Psoas muscle (tissue), 8 donors: ENCODE data around the gene C5orf15. TPM values are rescaled to one million over a fixed set of nuclear protein-coding genes. Genes with fewer than 3 reads are reported as not detected.
"Not testable (repeated sequence)": the region's sequence is repeated elsewhere in the genome, so short reads cannot be mapped to it uniquely, and the experiment has no call there.

ENCODE experiments used
- ATAC-seq, 4 donors: fragments of 200-7000 bp; cut with Tn5 transposase; one replicate each; pipeline ENCODE4 v1.9.1; 2020; ENCODE audit warnings: moderate library complexity in 3 of 4, mild to moderate bottlenecking in 2 of 4
- DNase-seq, 2 donors: peaks; one replicate each; pipeline ENCODE4 v3.0.0-alpha.2; 2020
- H3K27ac ChIP-seq: fragments of 200-600 bp; one replicate; pipeline ENCODE4 v1.8.0; 2022
- H3K27me3 ChIP-seq, 3 donors: fragments of 200-600 bp in 1 of 3; one replicate each; pipeline versions ENCODE4 v1.6.1 to v1.8.0; 2013 to 2022; ENCODE audit warnings: low read length in 2 of 3, mild to moderate bottlenecking in 2 of 3, moderate library complexity in 1 of 3; ENCODE audit not compliant: insufficient read depth in 3 of 3
- H3K36me3 ChIP-seq, 2 donors: fragments of 200-600 bp in 1 of 2; one replicate each; pipeline versions ENCODE4 v1.6.1 to v1.8.0; 2013 to 2022; ENCODE audit warnings: low read depth in 1 of 2, mild to moderate bottlenecking in 1 of 2, moderate library complexity in 1 of 2; ENCODE audit not compliant: insufficient read depth in 1 of 2
- H3K4me1 ChIP-seq: fragments of 200-600 bp; one replicate; pipeline ENCODE4 v1.8.0; 2022
- H3K4me3 ChIP-seq: fragments of 200-600 bp; one replicate; pipeline ENCODE4 v1.8.0; 2022; ENCODE audit warnings: mild to moderate bottlenecking
- H3K9me3 ChIP-seq: fragments of 200-600 bp; one replicate; pipeline ENCODE4 v1.8.0; 2022
- CTCF ChIP-seq: fragments of 200-600 bp; IDR thresholded peaks from one replicate; pipeline ENCODE4 v1.8.0; 2022; ENCODE audit warnings: antibody characterized with exemption
- WGBS, 3 donors: extraction: QIAGEN DNeasy Blood & Tissue Kit; methylation state at CpG; one replicate each; pipeline versions ENCODE4 v1.1.6 to v1.1.7; 2013; 5-methylcytosine and 5-hydroxymethylcytosine counted together
- intact Hi-C, 2 donors: fragments of 100-400 bp; cut with DNase I; formaldehyde crosslinking; loops; one replicate each; pipeline versions ENCODE4 v1.11.0 to v1.14.2; 2022
- polyA plus RNA-seq, 3 donors: library from polyadenylated mRNA; stranded (reverse); fragments of 200-250 nt; gene quantifications; one replicate each; pipeline ENCODE4 v1.2.3, GENCODE V29; 2013
- total RNA-seq, 4 donors: library from RNA; stranded (reverse); fragmentation: NEBNext Ultra II Directional in 2 of 4; extraction: Animal tissue kit (Norgen Biotek cat#: 25700) in 2 of 4; gene quantifications; one replicate each; pipeline versions ENCODE4 v1.2.1 to v1.2.4, GENCODE V29; 2021 to 2023
- donor health status: healthy with polysubstance abuse.
- donor health status: DM: no; HTN: no; CAD: no; lungs with moderate emphysema.
- donor health status: Bipolar disorder and iron deficiency.
- donor health status: healthy.
- donor health status: DM: yes; HTN: yes; CAD: no.
- donor health status: DM: no; HTN: no; CAD: no.
- donor health status: DM: no; HTN: no; CAD: no.
- donor health status: DM: yes; HTN: yes; CAD: no.

The C5orf15 gene
- total and polyA plus RNA-seq, 7 donors: 12.7 to 29.8 (median 13.9) TPM

- DNase-seq (no peak), ATAC-seq (no peak)
- Histone ChIP-seq H3K27me3 (no peaks in the 10 kb centered on the region), H3K4me1 (peaks cover 68% of the 10 kb centered on the region), H3K36me3 (peaks cover 3 to 63% of the 10 kb centered on the region in 2 donors), H3K27ac (no peak overlapping the region), H3K9me3 (no peaks in the 10 kb centered on the region), H3K4me3 (no peak overlapping the region)
- TF ChIP-seq CTCF: no peak
- intact Hi-C loops: no loop called here
- WGBS, 3 donors: 52 to 73% (median 63%) methylated on average over 1 of the region's 1 CpG
These were observed 13.3 kb upstream of the C5orf15 start for GRCh38 chr5:133981714-133982113.

GRCh38 chr5:133980652-133981051 lies 12.2 kb upstream of the C5orf15 start:
- Histone ChIP-seq H3K4me1 (peaks cover 58% of the 10 kb centered on the region), H3K27me3 (no peaks in the 10 kb centered on the region), H3K36me3 (peaks cover 7 to 65% of the 10 kb centered on the region in 2 donors), H3K27ac (peak overlapping the region; percentile 78), H3K9me3 (no peaks in the 10 kb centered on the region), H3K4me3 (no peak overlapping the region)
- ATAC-seq (peak in 3 of 4 donors; percentile 20 to 59 (median 28)), DNase-seq (peak in 1 of 2 donors; percentile 71)
- intact Hi-C loops: no loop called here
- 21 to 41% (median 26%) methylated on average over 7 of the region's 7 CpGs for WGBS, 3 donors
- TF ChIP-seq CTCF: no peak

GRCh38 chr5:133978943-133979342 lies 10.5 kb upstream of the C5orf15 start:
- Histone ChIP-seq H3K9me3 (no peaks in the 10 kb centered on the region), H3K4me3 (no peak overlapping the region), H3K27me3 (no peaks in the 10 kb centered on the region), H3K4me1 (peaks cover 46% of the 10 kb centered on the region), H3K36me3 (peaks cover 13 to 66% of the 10 kb centered on the region in 2 donors), H3K27ac (peak overlapping the region; percentile 78)
- no peak for TF ChIP-seq CTCF
- DNase-seq: no peak
- ATAC-seq: no peak
- 60 to 63% (median 61%) methylated on average over 3 of the region's 3 CpGs for WGBS, 3 donors
- intact Hi-C loops: no loop called here

GRCh38 chr5:133977858-133978257 lies 9.4 kb upstream of the C5orf15 start:
- H3K9me3 ChIP-seq: no peaks in the 10 kb centered on the region
- peak overlapping the region; percentile 78 for H3K27ac ChIP-seq
- no peak for DNase-seq
- intact Hi-C loops: no loop called here
- 39 to 75% (median 42%) methylated on average over 1 of the region's 1 CpG for WGBS, 3 donors
- H3K27me3 ChIP-seq: no peaks in the 10 kb centered on the region
- peaks cover 18 to 66% of the 10 kb centered on the region in 2 donors for H3K36me3 ChIP-seq
- no peak for TF ChIP-seq CTCF
- peaks cover 46% of the 10 kb centered on the region for H3K4me1 ChIP-seq
- no peak overlapping the region for H3K4me3 ChIP-seq
- peak in 1 of 4 donors; percentile 34 for ATAC-seq

GRCh38 chr5:133977161-133977787 lies 8.8 kb upstream of the C5orf15 start:
- ATAC-seq (peak; percentile 27 to 55 (median 36)), DNase-seq (no peak)
- H3K27me3 ChIP-seq: no peaks in the 10 kb centered on the region
- no peaks in the 10 kb centered on the region for H3K9me3 ChIP-seq
- WGBS, 3 donors: 67 to 74% (median 68%) methylated on average over 5 of the region's 5 CpGs
- H3K4me1 ChIP-seq: peaks cover 46% of the 10 kb centered on the region
- TF ChIP-seq CTCF: no peak
- intact Hi-C loops: no loop called here
- H3K27ac ChIP-seq: peak overlapping the region; percentile 78
- no peak overlapping the region for H3K4me3 ChIP-seq
- H3K36me3 ChIP-seq: peaks cover 19 to 68% of the 10 kb centered on the region in 2 donors

- DNase-seq, intact Hi-C loops, H3K27ac ChIP-seq, H3K4me3 ChIP-seq, H3K9me3 ChIP-seq, ATAC-seq, H3K27me3 ChIP-seq: not testable (repeated sequence)
- WGBS, 3 donors: 82 to 88% (median 83%) methylated on average over 16 of the region's 16 CpGs
- peaks cover 16 to 75% of the 10 kb centered on the region in 2 donors for H3K36me3 ChIP-seq
- H3K4me1 ChIP-seq: peaks cover 34% of the 10 kb centered on the region
These were observed 7.1 kb upstream of the C5orf15 start for GRCh38 chr5:133975546-133975945.
